ENCODE results near the gene NECTIN2. TPM values are rescaled to one million over a fixed set of nuclear protein-coding genes. Genes with fewer than 3 reads are reported as not detected.

Gene NECTIN2
- total RNA-seq, 1 experiment from 2014 or later, result 115 TPM

DNA sequence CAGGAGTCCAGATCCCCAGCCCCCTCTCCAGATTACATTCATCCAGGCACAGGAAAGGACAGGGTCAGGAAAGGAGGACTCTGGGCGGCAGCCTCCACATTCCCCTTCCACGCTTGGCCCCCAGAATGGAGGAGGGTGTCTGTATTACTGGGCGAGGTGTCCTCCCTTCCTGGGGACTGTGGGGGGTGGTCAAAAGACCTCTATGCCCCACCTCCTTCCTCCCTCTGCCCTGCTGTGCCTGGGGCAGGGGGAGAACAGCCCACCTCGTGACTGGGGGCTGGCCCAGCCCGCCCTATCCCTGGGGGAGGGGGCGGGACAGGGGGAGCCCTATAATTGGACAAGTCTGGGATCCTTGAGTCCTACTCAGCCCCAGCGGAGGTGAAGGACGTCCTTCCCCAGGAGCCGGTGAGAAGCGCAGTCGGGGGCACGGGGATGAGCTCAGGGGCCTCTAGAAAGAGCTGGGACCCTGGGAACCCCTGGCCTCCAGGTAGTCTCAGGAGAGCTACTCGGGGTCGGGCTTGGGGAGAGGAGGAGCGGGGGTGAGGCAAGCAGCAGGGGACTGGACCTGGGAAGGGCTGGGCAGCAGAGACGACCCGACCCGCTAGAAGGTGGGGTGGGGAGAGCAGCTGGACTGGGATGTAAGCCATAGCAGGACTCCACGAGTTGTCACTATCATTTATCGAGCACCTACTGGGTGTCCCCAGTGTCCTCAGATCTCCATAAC is 59.5 kb downstream of the NECTIN2 start, which contains the start of gene APOE:
Gene APOE (plus strand): TSS at position 360 of the 724 bp plus-strand sequence. CDS start 829 bp downstream, outside the sequence.
- Histone ChIP-seq H3K9me2 (ENCODE audit: insufficient read depth) (no peaks in the 10 kb centered on the region), H3K79me2 (ENCODE audit: low read depth) (no peaks in the 10 kb centered on the region), H3K4me3 (no peak within 1 kb of the TSS), H3K36me3 (ENCODE audit: low read depth) (0 out of 2 replicates have a peak, but pooled peaks cover 8% of the 10 kb centered on the region), H3K9me3 (ENCODE audit: insufficient read depth, low read depth) (no peaks in the 10 kb centered on the region), H3F3A (ENCODE audit: insufficient read depth, low read depth) (peaks cover 49% of the 10 kb centered on the region), H4K20me1 (ENCODE audit: insufficient read depth) (peaks cover 8% of the 10 kb centered on the region; the same call in 1 of the 2 replicates), H3K4me2 (peak within 1 kb of the TSS; percentile 43), H3K27me3 (ENCODE audit: insufficient read depth, low read depth) (no peaks in the 10 kb centered on the region), H3K27ac (no peak within 1 kb of the TSS), H3K4me1 (replicated peaks; ENCODE audit: insufficient read depth) (peaks cover under 1% of the 10 kb centered on the region; the same call in 1 of the 2 replicates), H2AFZ (no peak within 1 kb of the TSS)
- CTCF ChIA-PET, result interaction anchor here (0.6 to 0.7 kb wide), 3 partner anchors 61 to 573 kb away, joined by 7 to 14 read pairs (median 7); no protein-coding TSS in a partner anchor
- peak; percentile 29 to 32 for DNase-seq
- BruUV-seq (replicated peaks), result TSS peak; percentile 13
- TF ChIP-seq, protein P1, sequence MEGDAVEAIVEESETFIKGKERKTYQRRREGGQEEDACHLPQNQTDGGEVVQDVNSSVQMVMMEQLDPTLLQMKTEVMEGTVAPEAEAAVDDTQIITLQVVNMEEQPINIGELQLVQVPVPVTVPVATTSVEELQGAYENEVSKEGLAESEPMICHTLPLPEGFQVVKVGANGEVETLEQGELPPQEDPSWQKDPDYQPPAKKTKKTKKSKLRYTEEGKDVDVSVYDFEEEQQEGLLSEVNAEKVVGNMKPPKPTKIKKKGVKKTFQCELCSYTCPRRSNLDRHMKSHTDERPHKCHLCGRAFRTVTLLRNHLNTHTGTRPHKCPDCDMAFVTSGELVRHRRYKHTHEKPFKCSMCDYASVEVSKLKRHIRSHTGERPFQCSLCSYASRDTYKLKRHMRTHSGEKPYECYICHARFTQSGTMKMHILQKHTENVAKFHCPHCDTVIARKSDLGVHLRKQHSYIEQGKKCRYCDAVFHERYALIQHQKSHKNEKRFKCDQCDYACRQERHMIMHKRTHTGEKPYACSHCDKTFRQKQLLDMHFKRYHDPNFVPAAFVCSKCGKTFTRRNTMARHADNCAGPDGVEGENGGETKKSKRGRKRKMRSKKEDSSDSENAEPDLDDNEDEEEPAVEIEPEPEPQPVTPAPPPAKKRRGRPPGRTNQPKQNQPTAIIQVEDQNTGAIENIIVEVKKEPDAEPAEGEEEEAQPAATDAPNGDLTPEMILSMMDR (conservative IDR thresholded peaks at IDR 0.05), result no peak
- no peak for TF ChIP-seq EZH2 (IDR thresholded peaks at IDR 0.05; ENCODE audit: low read depth)
- intact Hi-C loops (cut with micrococcal nuclease; ENCODE audit: unreplicated experiment), result loop anchor here (2.0 to 10.0 kb wide), 2 partner anchors 49 to 149 kb away; partner anchors contain the start of gene CLPTM1
- POLR2A ChIA-PET (ENCODE audit: unreplicated experiment), result interaction anchor here (0.6 to 0.7 kb wide), 5 partner anchors 20 to 344 kb away, joined by 3 to 18 read pairs (median 10); no protein-coding TSS in a partner anchor

DNA sequence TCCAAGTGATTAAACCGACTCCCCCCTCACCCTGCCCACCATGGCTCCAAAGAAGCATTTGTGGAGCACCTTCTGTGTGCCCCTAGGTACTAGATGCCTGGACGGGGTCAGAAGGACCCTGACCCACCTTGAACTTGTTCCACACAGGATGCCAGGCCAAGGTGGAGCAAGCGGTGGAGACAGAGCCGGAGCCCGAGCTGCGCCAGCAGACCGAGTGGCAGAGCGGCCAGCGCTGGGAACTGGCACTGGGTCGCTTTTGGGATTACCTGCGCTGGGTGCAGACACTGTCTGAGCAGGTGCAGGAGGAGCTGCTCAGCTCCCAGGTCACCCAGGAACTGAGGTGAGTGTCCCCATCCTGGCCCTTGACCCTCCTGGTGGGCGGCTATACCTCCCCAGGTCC is 61.5 kb downstream of the NECTIN2 start:
- no peak overlapping the region for H3K4me2 ChIP-seq
- TF ChIP-seq, protein P1 (conservative IDR thresholded peaks at IDR 0.05), result no peak
- TF ChIP-seq EZH2 (IDR thresholded peaks at IDR 0.05; ENCODE audit: low read depth), result no peak
- no peaks in the 10 kb centered on the region for H3K9me2 ChIP-seq (ENCODE audit: insufficient read depth)
- H3K27me3 ChIP-seq (ENCODE audit: insufficient read depth, low read depth), result no peaks in the 10 kb centered on the region
- H3K27ac ChIP-seq, result no peak overlapping the region
- H3K4me1 ChIP-seq (replicated peaks; ENCODE audit: insufficient read depth), result peaks cover 11% of the 10 kb centered on the region
- ChIA-PET POLR2A (ENCODE audit: unreplicated experiment) (interaction anchor here (0.7 kb wide), 1 partner anchor 47 kb away, joined by 4 read pairs; no protein-coding TSS in a partner anchor), CTCF (no interaction called here)
- no peaks in the 10 kb centered on the region for H3K79me2 ChIP-seq (ENCODE audit: low read depth)
- H3F3A ChIP-seq (ENCODE audit: insufficient read depth, low read depth), result peaks cover 31% of the 10 kb centered on the region; the same call in 1 of the 2 replicates
- H3K36me3 ChIP-seq (ENCODE audit: low read depth), result 0 out of 2 replicates have a peak, but pooled peaks cover 1% of the 10 kb centered on the region
- no peak overlapping the region for H3K4me3 ChIP-seq
- no peak overlapping the region for H2AFZ ChIP-seq
- no peaks in the 10 kb centered on the region for H3K9me3 ChIP-seq (ENCODE audit: insufficient read depth, low read depth)
- H4K20me1 ChIP-seq (ENCODE audit: insufficient read depth), result peaks cover 8% of the 10 kb centered on the region; the same call in 1 of the 2 replicates
- peak in 1 of 2 experiments; percentile 28 for DNase-seq
- no TSS peak for BruUV-seq (replicated peaks)
- intact Hi-C loops (cut with micrococcal nuclease; ENCODE audit: unreplicated experiment), result loop anchor here (2.0 to 10.0 kb wide), 2 partner anchors 47 to 147 kb away; partner anchors contain the start of gene CLPTM1

DNA sequence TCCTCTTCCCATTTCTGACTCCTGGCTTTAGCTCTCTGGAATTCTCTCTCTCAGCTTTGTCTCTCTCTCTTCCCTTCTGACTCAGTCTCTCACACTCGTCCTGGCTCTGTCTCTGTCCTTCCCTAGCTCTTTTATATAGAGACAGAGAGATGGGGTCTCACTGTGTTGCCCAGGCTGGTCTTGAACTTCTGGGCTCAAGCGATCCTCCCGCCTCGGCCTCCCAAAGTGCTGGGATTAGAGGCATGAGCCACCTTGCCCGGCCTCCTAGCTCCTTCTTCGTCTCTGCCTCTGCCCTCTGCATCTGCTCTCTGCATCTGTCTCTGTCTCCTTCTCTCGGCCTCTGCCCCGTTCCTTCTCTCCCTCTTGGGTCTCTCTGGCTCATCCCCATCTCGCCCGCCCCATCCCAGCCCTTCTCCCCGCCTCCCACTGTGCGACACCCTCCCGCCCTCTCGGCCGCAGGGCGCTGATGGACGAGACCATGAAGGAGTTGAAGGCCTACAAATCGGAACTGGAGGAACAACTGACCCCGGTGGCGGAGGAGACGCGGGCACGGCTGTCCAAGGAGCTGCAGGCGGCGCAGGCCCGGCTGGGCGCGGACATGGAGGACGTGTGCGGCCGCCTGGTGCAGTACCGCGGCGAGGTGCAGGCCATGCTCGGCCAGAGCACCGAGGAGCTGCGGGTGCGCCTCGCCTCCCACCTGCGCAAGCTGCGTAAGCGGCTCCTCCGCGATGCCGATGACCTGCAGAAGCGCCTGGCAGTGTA is 62.2 kb downstream of the NECTIN2 start:
- H3K36me3 ChIP-seq (ENCODE audit: low read depth), result no peaks in the 10 kb centered on the region
- H3K4me3 ChIP-seq, result no peak overlapping the region
- DNase-seq, result peak in 1 of 2 experiments; percentile 21
- H2AFZ ChIP-seq, result no peak overlapping the region
- no peak overlapping the region for H3K4me2 ChIP-seq
- CTCF ChIA-PET, result no interaction called here
- POLR2A ChIA-PET (ENCODE audit: unreplicated experiment), result interaction anchor here (0.7 kb wide), 1 partner anchor 47 kb away, joined by 4 read pairs; no protein-coding TSS in a partner anchor
- H3F3A ChIP-seq (ENCODE audit: insufficient read depth, low read depth), result peaks cover 28% of the 10 kb centered on the region; the same call in 1 of the 2 replicates
- no peaks in the 10 kb centered on the region for H3K9me3 ChIP-seq (ENCODE audit: insufficient read depth, low read depth)
- TF ChIP-seq EZH2 (IDR thresholded peaks at IDR 0.05; ENCODE audit: low read depth), result no peak
- TF ChIP-seq, protein P1 (conservative IDR thresholded peaks at IDR 0.05), result no peak
- no peaks in the 10 kb centered on the region for H3K79me2 ChIP-seq (ENCODE audit: low read depth)
- H3K27me3 ChIP-seq (ENCODE audit: insufficient read depth, low read depth), result no peaks in the 10 kb centered on the region
- no peaks in the 10 kb centered on the region for H3K9me2 ChIP-seq (ENCODE audit: insufficient read depth)
- intact Hi-C loops (cut with micrococcal nuclease; ENCODE audit: unreplicated experiment), result loop anchor here (10.0 kb wide), 1 partner anchor 147 kb away; no protein-coding TSS in a partner anchor
- no peak overlapping the region for H3K27ac ChIP-seq
- peaks cover 8% of the 10 kb centered on the region; the same call in 1 of the 2 replicates for H4K20me1 ChIP-seq (ENCODE audit: insufficient read depth)
- H3K4me1 ChIP-seq (replicated peaks; ENCODE audit: insufficient read depth), result peaks cover 11% of the 10 kb centered on the region
- BruUV-seq (replicated peaks), result no TSS peak
